Measurements from ENCODE around the gene FRK. TPM values are rescaled to one million over a fixed set of nuclear protein-coding genes. Genes with fewer than 3 reads are reported as not detected.

The FRK gene
- total RNA-seq, 1 donor from 2014 or later: 8.4 TPM

GRCh38 chr6:116066789-116067188 lies 6.1 kb upstream of the FRK start:
- H3K27ac ChIP-seq: no peak overlapping the region
- H3K36me3 ChIP-seq: no peaks in the 10 kb centered on the region
- no peak for DNase-seq (ENCODE audit: low spot score in 2 of 2)
- TF ChIP-seq CTCF (IDR thresholded peaks at IDR 0.05): no peak
- no peaks in the 10 kb centered on the region for H3K9me3 ChIP-seq
- peaks cover 0 to 9% of the 10 kb centered on the region in 2 donors for H3K4me1 ChIP-seq
- intact Hi-C loops (cut with DNase I): no loop called here
- H3K4me3 ChIP-seq: no peak overlapping the region
- H3K27me3 ChIP-seq: no peaks in the 10 kb centered on the region

- DNase-seq (ENCODE audit: low spot score in 2 of 2): no peak
- Histone ChIP-seq H3K4me1 (peaks cover 0 to 9% of the 10 kb centered on the region in 2 donors), H3K27me3 (no peaks in the 10 kb centered on the region), H3K27ac (no peak overlapping the region), H3K4me3 (no peak overlapping the region), H3K36me3 (no peaks in the 10 kb centered on the region), H3K9me3 (no peaks in the 10 kb centered on the region)
- no peak for TF ChIP-seq CTCF (IDR thresholded peaks at IDR 0.05)
- intact Hi-C loops (cut with DNase I): no loop called here
Measured at GRCh38 chr6:116064666-116065065, 4.0 kb upstream of the FRK start.

DNA sequence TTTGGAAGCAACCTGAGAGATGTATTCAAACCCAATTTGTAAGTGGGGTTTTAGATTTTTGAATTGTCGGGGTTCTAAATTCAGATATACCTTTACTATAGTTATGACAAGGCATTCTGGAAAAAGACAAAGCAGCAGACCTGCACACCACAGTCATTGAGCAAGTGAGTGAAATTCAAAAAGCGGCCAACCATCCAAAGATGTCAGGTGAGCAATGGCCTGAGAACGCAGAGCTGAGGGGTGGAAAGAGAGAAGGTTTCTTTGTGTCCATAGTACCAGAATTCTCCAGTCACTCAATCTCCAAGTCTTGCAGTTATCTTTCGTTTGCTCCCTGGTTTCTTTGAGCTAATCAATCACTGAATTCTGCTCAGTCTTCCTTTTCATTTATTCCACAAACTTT lies 1.8 kb upstream of the FRK start:
- no peak overlapping the region for H3K4me3 ChIP-seq
- DNase-seq (ENCODE audit: low spot score in 2 of 2): no peak
- no peaks in the 10 kb centered on the region for H3K9me3 ChIP-seq
- intact Hi-C loops (cut with DNase I): no loop called here
- no peak overlapping the region for H3K27ac ChIP-seq
- no peaks in the 10 kb centered on the region for H3K27me3 ChIP-seq
- H3K36me3 ChIP-seq: no peaks in the 10 kb centered on the region
- no peak for TF ChIP-seq CTCF (IDR thresholded peaks at IDR 0.05)
- peaks cover 0 to 9% of the 10 kb centered on the region in 2 donors for H3K4me1 ChIP-seq

GRCh38 chr6:116059713-116060571 lies 749 bp downstream of the FRK start:
- TF ChIP-seq CTCF (IDR thresholded peaks at IDR 0.05): no peak
- intact Hi-C loops (cut with DNase I): loop anchor here (2.0 kb wide), 2 partner anchors 29 to 49 kb away; no protein-coding TSS in a partner anchor
- Histone ChIP-seq H3K27ac (peak overlapping the region; percentile 84 to 85), H3K4me1 (peaks cover 0 to 9% of the 10 kb centered on the region in 2 donors), H3K4me3 (peak overlapping the region; percentile 50 to 85), H3K9me3 (no peaks in the 10 kb centered on the region), H3K36me3 (no peaks in the 10 kb centered on the region), H3K27me3 (no peaks in the 10 kb centered on the region)
- DNase-seq (ENCODE audit: low spot score in 2 of 2): no peak

DNA sequence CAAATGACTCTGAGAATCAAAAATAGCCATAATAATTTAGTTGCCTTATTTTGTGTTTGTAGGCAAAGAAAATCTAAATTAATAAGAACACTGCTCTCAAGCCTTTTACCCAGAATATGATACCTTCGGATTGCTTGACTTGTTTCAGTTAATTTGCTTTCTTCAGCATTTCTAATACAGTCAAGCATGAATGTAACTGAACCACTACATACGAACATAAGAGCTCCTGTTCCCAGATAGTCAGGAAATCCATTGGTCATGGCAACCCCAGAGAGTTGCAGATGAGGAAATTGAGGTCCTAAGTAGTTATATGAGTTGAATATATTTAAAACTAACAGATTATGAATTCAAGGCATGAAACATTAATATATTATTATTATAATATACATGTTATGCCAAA lies 2.9 kb downstream of the FRK start:
- Histone ChIP-seq H3K27me3 (no peaks in the 10 kb centered on the region), H3K9me3 (no peaks in the 10 kb centered on the region), H3K36me3 (no peaks in the 10 kb centered on the region), H3K4me1 (peaks cover 0 to 9% of the 10 kb centered on the region in 2 donors), H3K4me3 (peak overlapping the region; percentile 7 to 85), H3K27ac (no peak overlapping the region)
- DNase-seq (ENCODE audit: low spot score in 2 of 2): no peak
- intact Hi-C loops (cut with DNase I): no loop called here
- no peak for TF ChIP-seq CTCF (IDR thresholded peaks at IDR 0.05)
